Stimulated activated naive CD8-positive, alpha-beta T cell treated with anti-CD3 and anti-CD28 coated beads, Interleukin-15, Interleukin-2, amounts not matched to agents 100 ng/mL and 50 ng/mL, for 24 hours (primary cell): Measurements from ENCODE around the gene NCOA6.
A peak's percentile ranks its signal among the peaks of the same experiment; 100 is the strongest.

ENCODE experiments used
- H3K27ac Mint-ChIP-seq: one replicate; pipeline ENCODE4 v1.8.0; 2021; ENCODE audit warnings: mild to moderate bottlenecking, mixed read lengths
- H3K27me3 Mint-ChIP-seq: one replicate; pipeline ENCODE4 v1.8.0; 2021; ENCODE audit warnings: mixed read lengths
- H3K36me3 Mint-ChIP-seq: one replicate; pipeline ENCODE4 v1.8.0; 2021; ENCODE audit warnings: low read depth, mixed read lengths
- H3K4me1 Mint-ChIP-seq: one replicate; pipeline ENCODE4 v1.8.0; 2021; ENCODE audit warnings: low read depth, mixed read lengths
- H3K4me3 Mint-ChIP-seq: one replicate; pipeline ENCODE4 v1.8.0; 2021; ENCODE audit warnings: mild to moderate bottlenecking, mixed read lengths
- H3K9me3 Mint-ChIP-seq: one replicate; pipeline ENCODE4 v1.8.0; 2021; ENCODE audit warnings: mixed read lengths

NCOA6 gene

DNA sequence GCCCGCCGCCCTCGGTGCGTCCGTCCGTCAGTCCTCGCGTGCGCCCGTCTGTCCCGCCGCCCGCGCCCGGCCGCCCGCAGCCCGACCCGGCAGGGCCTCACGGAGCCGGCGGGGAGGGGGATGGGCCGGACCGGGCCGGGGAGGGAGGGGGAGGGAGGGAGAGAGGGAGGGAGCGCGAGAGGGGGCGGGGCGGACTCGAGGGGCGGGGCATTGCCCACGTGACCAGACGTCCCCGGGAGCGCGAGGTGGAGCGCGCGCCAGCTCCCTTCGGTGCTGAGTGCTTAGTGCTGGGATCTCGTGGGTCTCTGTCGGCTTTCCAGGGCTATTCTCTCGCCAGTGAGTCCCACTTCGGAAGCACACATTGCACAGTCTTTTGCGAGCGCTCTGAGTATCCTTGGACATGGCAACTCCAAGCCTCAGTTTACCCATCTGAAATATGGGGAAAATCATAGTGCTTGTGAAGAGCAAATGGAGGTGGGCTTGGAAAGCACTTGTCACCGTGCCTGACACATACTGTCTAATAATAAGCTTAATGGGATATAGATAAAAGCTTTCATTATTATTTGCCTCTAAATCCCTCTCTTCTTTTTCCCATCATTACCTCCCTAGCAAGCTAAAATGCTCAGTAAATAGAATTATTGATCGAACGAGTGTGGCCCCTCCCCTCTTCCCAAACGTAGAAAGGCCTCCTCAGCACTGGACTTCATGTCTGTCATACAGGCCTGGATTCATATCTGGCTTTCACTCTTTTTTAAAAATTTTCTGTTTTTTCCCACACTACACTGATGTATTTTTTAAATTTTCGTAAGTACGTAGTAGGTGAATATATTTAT is at the start of gene NCOA6:
Gene NCOA6 (minus strand): TSS at position 122 of the 833 bp plus-strand sequence. CDS start 43,296 bp downstream, outside the sequence.
- H3K4me3 Mint-ChIP-seq, result peak within 1 kb of the TSS; percentile 87
- peak within 1 kb of the TSS; percentile 88 for H3K27ac Mint-ChIP-seq
- H3K36me3 Mint-ChIP-seq, result peaks cover 9% of the 10 kb centered on the region
- peaks cover 42% of the 10 kb centered on the region for H3K4me1 Mint-ChIP-seq
- H3K27me3 Mint-ChIP-seq, result no peaks in the 10 kb centered on the region
- H3K9me3 Mint-ChIP-seq, result no peaks in the 10 kb centered on the region

GRCh38 chr20:34874094-34874654 is 48.7 kb upstream of the NCOA6 start:
- peaks cover 48% of the 10 kb centered on the region for H3K4me1 Mint-ChIP-seq
- peak overlapping the region; percentile 45 for H3K4me3 Mint-ChIP-seq
- no peaks in the 10 kb centered on the region for H3K36me3 Mint-ChIP-seq
- H3K27ac Mint-ChIP-seq, result peak overlapping the region; percentile 15
- no peaks in the 10 kb centered on the region for H3K9me3 Mint-ChIP-seq
- H3K27me3 Mint-ChIP-seq, result no peaks in the 10 kb centered on the region

- Mint-ChIP-seq H3K9me3 (no peaks in the 10 kb centered on the region), H3K36me3 (no peaks in the 10 kb centered on the region), H3K27ac (no peak overlapping the region)
These were observed 48.2 kb upstream of the NCOA6 start for GRCh38 chr20:34873583-34874093.

GRCh38 chr20:34872622-34873224 is 47.3 kb upstream of the NCOA6 start, which contains the start of gene GGT7:
Gene GGT7 (minus strand): TSS chr20:34872856. CDS start chr20:34872815, 41 bp downstream.
- H3K4me1 Mint-ChIP-seq, result peaks cover 48% of the 10 kb centered on the region
- H3K27me3 Mint-ChIP-seq, result no peaks in the 10 kb centered on the region
- H3K4me3 Mint-ChIP-seq, result peak within 1 kb of the TSS; percentile 88
- H3K27ac Mint-ChIP-seq, result peak within 1 kb of the TSS; percentile 77
- H3K36me3 Mint-ChIP-seq, result no peaks in the 10 kb centered on the region
- no peaks in the 10 kb centered on the region for H3K9me3 Mint-ChIP-seq

More at GRCh38 chr20:34873583-34874093, 48.2 kb upstream of the NCOA6 start:
- H3K4me3 Mint-ChIP-seq, result peak overlapping the region; percentile 81
- H3K27me3 Mint-ChIP-seq, result no peaks in the 10 kb centered on the region
- peaks cover 48% of the 10 kb centered on the region for H3K4me1 Mint-ChIP-seq

- peak overlapping the region; percentile 88 for H3K4me3 Mint-ChIP-seq
- H3K4me1 Mint-ChIP-seq, result peaks cover 45% of the 10 kb centered on the region
- H3K36me3 Mint-ChIP-seq, result no peaks in the 10 kb centered on the region
- H3K27ac Mint-ChIP-seq, result peak overlapping the region; percentile 77
- H3K27me3 Mint-ChIP-seq, result no peaks in the 10 kb centered on the region
- H3K9me3 Mint-ChIP-seq, result no peaks in the 10 kb centered on the region
These were observed 46.6 kb upstream of the NCOA6 start for GRCh38 chr20:34871966-34872621.

DNA sequence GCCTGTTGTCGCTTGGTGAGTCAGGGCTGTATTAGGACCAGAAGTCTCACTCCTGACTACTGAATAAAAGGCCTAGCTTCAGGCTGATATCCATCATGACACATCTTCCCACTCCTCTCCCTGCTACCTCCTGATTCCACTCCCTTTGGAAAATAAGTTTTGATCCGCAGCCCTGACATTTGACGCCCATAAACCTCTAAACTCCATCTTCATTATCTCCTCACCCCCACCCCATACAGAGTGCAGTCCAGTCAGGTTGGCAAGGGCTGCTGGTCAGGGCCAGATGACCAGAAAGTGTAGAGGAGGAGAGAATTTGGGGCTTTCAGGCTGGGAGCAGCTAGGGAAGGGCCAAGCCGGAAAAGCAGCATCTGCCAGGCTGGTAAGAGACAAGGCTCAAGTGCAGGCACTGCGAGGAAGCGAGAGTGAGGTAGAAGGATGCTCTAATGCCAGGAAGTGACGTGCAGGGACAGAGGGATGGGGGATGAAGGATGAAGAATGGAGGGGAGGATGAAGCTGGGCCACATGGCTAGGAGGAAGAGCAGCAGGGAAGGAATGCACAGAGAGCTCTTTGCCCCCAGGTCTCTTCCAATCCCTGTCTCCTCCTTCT is 46.0 kb upstream of the NCOA6 start:
- H3K36me3 Mint-ChIP-seq, result no peaks in the 10 kb centered on the region
- H3K4me3 Mint-ChIP-seq, result peak overlapping the region; percentile 88
- H3K4me1 Mint-ChIP-seq, result peaks cover 40% of the 10 kb centered on the region
- no peaks in the 10 kb centered on the region for H3K27me3 Mint-ChIP-seq
- H3K9me3 Mint-ChIP-seq, result no peaks in the 10 kb centered on the region
- peak overlapping the region; percentile 39 for H3K27ac Mint-ChIP-seq

GRCh38 chr20:34864216-34864615 is 38.8 kb upstream of the NCOA6 start:
- no peaks in the 10 kb centered on the region for H3K9me3 Mint-ChIP-seq
- H3K36me3 Mint-ChIP-seq, result peaks cover 5% of the 10 kb centered on the region
- H3K27me3 Mint-ChIP-seq, result no peaks in the 10 kb centered on the region
- H3K27ac Mint-ChIP-seq, result no peak overlapping the region
- H3K4me1 Mint-ChIP-seq, result no peaks in the 10 kb centered on the region
- no peak overlapping the region for H3K4me3 Mint-ChIP-seq

DNA sequence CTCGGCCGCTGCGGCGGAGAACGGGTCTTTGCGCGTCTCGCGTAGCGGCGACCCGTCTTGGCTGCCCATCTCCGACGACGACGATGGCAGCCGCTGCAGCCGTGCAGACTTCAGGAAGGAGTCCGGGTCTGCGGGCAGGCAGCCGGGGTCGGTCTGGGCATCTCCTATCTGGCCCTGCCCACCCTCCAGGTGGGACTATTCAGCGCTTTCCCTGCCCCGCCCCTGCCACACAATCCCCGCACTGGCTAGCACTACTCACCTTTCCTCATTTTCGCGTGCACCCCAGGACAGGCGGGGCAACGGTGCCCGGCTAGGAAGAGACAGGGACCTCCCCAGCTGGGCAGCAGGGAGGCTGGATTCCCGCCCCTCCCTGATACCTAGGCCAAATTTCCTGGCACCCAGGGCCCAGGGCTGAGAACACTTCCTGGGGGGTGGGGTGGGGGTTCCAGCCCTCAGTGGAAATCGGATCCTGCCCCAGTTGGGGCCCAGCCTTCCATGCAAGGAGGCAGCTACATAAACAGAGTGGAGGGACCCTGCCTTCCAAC is 38.0 kb upstream of the NCOA6 start:
- H3K9me3 Mint-ChIP-seq, result no peaks in the 10 kb centered on the region
- H3K4me1 Mint-ChIP-seq, result no peaks in the 10 kb centered on the region
- no peaks in the 10 kb centered on the region for H3K27me3 Mint-ChIP-seq
- no peak overlapping the region for H3K4me3 Mint-ChIP-seq
- no peak overlapping the region for H3K27ac Mint-ChIP-seq
- H3K36me3 Mint-ChIP-seq, result peaks cover 5% of the 10 kb centered on the region

- H3K9me3 Mint-ChIP-seq, result no peaks in the 10 kb centered on the region
These were observed 37.3 kb upstream of the NCOA6 start for GRCh38 chr20:34862724-34863123.

GRCh38 chr20:34861386-34862084 is 36.1 kb upstream of the NCOA6 start:
- no peaks in the 10 kb centered on the region for H3K9me3 Mint-ChIP-seq
- H3K27me3 Mint-ChIP-seq, result no peaks in the 10 kb centered on the region
- H3K27ac Mint-ChIP-seq, result no peak overlapping the region
- peaks cover 10% of the 10 kb centered on the region for H3K36me3 Mint-ChIP-seq
- no peaks in the 10 kb centered on the region for H3K4me1 Mint-ChIP-seq
- H3K4me3 Mint-ChIP-seq, result no peak overlapping the region

More at GRCh38 chr20:34862724-34863123, 37.3 kb upstream of the NCOA6 start:
- H3K27ac Mint-ChIP-seq, result no peak overlapping the region
- no peaks in the 10 kb centered on the region for H3K4me1 Mint-ChIP-seq
- peaks cover 10% of the 10 kb centered on the region for H3K36me3 Mint-ChIP-seq
- no peaks in the 10 kb centered on the region for H3K27me3 Mint-ChIP-seq
- H3K4me3 Mint-ChIP-seq, result no peak overlapping the region

GRCh38 chr20:34859826-34860545 is 34.5 kb upstream of the NCOA6 start:
- no peaks in the 10 kb centered on the region for H3K9me3 Mint-ChIP-seq
- no peaks in the 10 kb centered on the region for H3K27me3 Mint-ChIP-seq
- no peak overlapping the region for H3K4me3 Mint-ChIP-seq
- H3K4me1 Mint-ChIP-seq, result no peaks in the 10 kb centered on the region
- peaks cover 14% of the 10 kb centered on the region for H3K36me3 Mint-ChIP-seq
- H3K27ac Mint-ChIP-seq, result no peak overlapping the region

GRCh38 chr20:34859367-34859766 is 33.9 kb upstream of the NCOA6 start:
- Mint-ChIP-seq H3K36me3 (peaks cover 14% of the 10 kb centered on the region), H3K4me3 (no peak overlapping the region), H3K27me3 (no peaks in the 10 kb centered on the region), H3K4me1 (no peaks in the 10 kb centered on the region), H3K9me3 (no peaks in the 10 kb centered on the region), H3K27ac (no peak overlapping the region)

GRCh38 chr20:34852298-34852697 is 26.8 kb upstream of the NCOA6 start:
- H3K36me3 Mint-ChIP-seq, result peaks cover 12% of the 10 kb centered on the region
- no peak overlapping the region for H3K4me3 Mint-ChIP-seq
- H3K9me3 Mint-ChIP-seq, result no peaks in the 10 kb centered on the region
- no peaks in the 10 kb centered on the region for H3K27me3 Mint-ChIP-seq
- no peak overlapping the region for H3K27ac Mint-ChIP-seq
- no peaks in the 10 kb centered on the region for H3K4me1 Mint-ChIP-seq
